Gastrocnemius medialis (tissue), 4 donors: ENCODE measurements around the gene PTPRE. TPM values are rescaled to one million over a fixed set of nuclear protein-coding genes. Genes with fewer than 3 reads are reported as not detected.
A peak's percentile ranks its signal among the peaks of the same experiment; 100 is the strongest.

Source experiments
- ATAC-seq, 2 donors: fragments of 150-250 bp; one replicate each; pipeline ENCODE4 v1.9.1; 2016
- DNase-seq, 2 donors: peaks; one replicate each; pipeline ENCODE4 v3.0.0-alpha.2; 2019
- H3K27ac ChIP-seq, 4 donors: fragments of 200-600 bp; sonication (generic); 1 replicate in 1 of 4; 2 replicates in 3 of 4; pipeline ENCODE4 v1.5.1; 2016 to 2018; ENCODE audit warnings: mild to moderate bottlenecking in 2 of 4, moderate library complexity in 1 of 4
- H3K27me3 ChIP-seq, 3 donors: fragments of 200-600 bp; sonication (generic) in 2 of 3; 1 replicate in 1 of 3; 2 replicates in 2 of 3; pipeline versions ENCODE4 v1.5.1 to v1.6.0; 2016 to 2019; ENCODE audit warnings: mild to moderate bottlenecking in 1 of 3, moderate library complexity in 1 of 3
- H3K36me3 ChIP-seq, 2 donors: fragments of 200-600 bp; sonication (generic) in 1 of 2; one replicate each; pipeline ENCODE4 v1.5.1; 2017 to 2018
- H3K4me1 ChIP-seq, 2 donors: fragments of 200-600 bp; sonication (generic) in 1 of 2; one replicate each; pipeline ENCODE4 v1.5.1; 2016 to 2017; ENCODE audit warnings: mild to moderate bottlenecking in 2 of 2
- H3K4me3 ChIP-seq, 4 donors: fragments of 200-600 bp; sonication (generic) in 3 of 4; 1 replicate in 1 of 4; 2 replicates in 3 of 4; pipeline ENCODE4 v1.5.1; 2016 to 2019; ENCODE audit warnings: mild to moderate bottlenecking in 2 of 4
- H3K9me3 ChIP-seq, 3 donors: fragments of 200-600 bp; sonication (generic) in 2 of 3; 1 replicate in 1 of 3; 2 replicates in 2 of 3; pipeline ENCODE4 v1.5.1; 2016 to 2019
- CTCF ChIP-seq, 5 experiments: fragments of 450-650 bp in 3 of 5; fragments of 200-600 bp in 2 of 5; sonication (generic) in 2 of 5; IDR thresholded peaks in 4 of 5; conservative IDR thresholded peaks in 1 of 5; 1 replicate in 4 of 5; 2 replicates in 1 of 5; pipeline ENCODE4 v1.5.1; 2016 to 2019; ENCODE audit warnings: antibody characterized with exemption in 5 of 5, mild to moderate bottlenecking in 3 of 5, moderate library complexity in 3 of 5
- POLR2A ChIP-seq, 2 donors: fragments of 450-650 bp; IDR thresholded peaks; one replicate each; pipeline ENCODE4 v1.6.1; 2017; ENCODE audit warnings: antibody characterized with exemption in 2 of 2, mild to moderate bottlenecking in 2 of 2, moderate library complexity in 2 of 2
- in situ Hi-C, 4 donors: fragments of 200-750 bp; cut with MboI; loops; one replicate each; pipeline versions ENCODE4 v1.15.0 to v1.8.0; 2017; ENCODE audit warnings: low sequenced_read_pairs in 4 of 4
- intact Hi-C: fragments of 100-400 bp; cut with DNase I; formaldehyde crosslinking; loops from one replicate; pipeline ENCODE4 v1.15.1; 2023; ENCODE audit warnings: low total_unique reads
- total RNA-seq, 4 donors: library from RNA; depleted of rRNA; stranded (reverse); fragments of >200 nt; gene quantifications; one replicate each; pipeline versions ENCODE4 v1.1.0 to v1.2.3, GENCODE V29; 2016

PTPRE gene
- total RNA-seq, 4 donors from 2014 or later = 0.97 to 2.2 (median 1.6) TPM

GRCh38 chr10:127944256-127944655 is 37.4 kb downstream of the PTPRE start:
- no peaks in the 10 kb centered on the region for H3K9me3 ChIP-seq
- no peak overlapping the region for H3K27ac ChIP-seq
- no peaks in the 10 kb centered on the region for H3K36me3 ChIP-seq
- no peaks in the 10 kb centered on the region for H3K27me3 ChIP-seq
- no peak for ATAC-seq
- no peak overlapping the region for H3K4me3 ChIP-seq
- intact Hi-C loops = no loop called here
- in situ Hi-C loops = no loop called here
- no peaks in the 10 kb centered on the region for H3K4me1 ChIP-seq
- TF ChIP-seq POLR2A (IDR thresholded peaks at IDR 0.05) (no peak), CTCF (IDR thresholded peaks at IDR 0.05 in 4 of 5, conservative IDR thresholded peaks at IDR 0.05 in 1 of 5) (no peak)
- DNase-seq = no peak

GRCh38 chr10:127945341-127945758 is 38.4 kb downstream of the PTPRE start:
- H3K27ac ChIP-seq = no peak overlapping the region
- no peaks in the 10 kb centered on the region for H3K4me1 ChIP-seq
- DNase-seq = no peak

GRCh38 chr10:127945948-127946711 is 39.2 kb downstream of the PTPRE start:
- no peaks in the 10 kb centered on the region for H3K36me3 ChIP-seq
- H3K27me3 ChIP-seq = no peaks in the 10 kb centered on the region
- ATAC-seq = no peak
- DNase-seq = no peak
- H3K27ac ChIP-seq = no peak overlapping the region
- in situ Hi-C loops (no loop called here), intact Hi-C loops (no loop called here)
- H3K4me3 ChIP-seq = no peak overlapping the region
- no peak for TF ChIP-seq POLR2A (IDR thresholded peaks at IDR 0.05)
- no peak for TF ChIP-seq CTCF (IDR thresholded peaks at IDR 0.05 in 4 of 5, conservative IDR thresholded peaks at IDR 0.05 in 1 of 5)
- H3K4me1 ChIP-seq = no peaks in the 10 kb centered on the region
- H3K9me3 ChIP-seq = no peaks in the 10 kb centered on the region

More at GRCh38 chr10:127945341-127945758, 38.4 kb downstream of the PTPRE start:
- Histone ChIP-seq H3K9me3 (no peaks in the 10 kb centered on the region), H3K27me3 (no peaks in the 10 kb centered on the region), H3K4me3 (no peak overlapping the region), H3K36me3 (no peaks in the 10 kb centered on the region)
- peak; percentile 58 to 59 for ATAC-seq
- in situ Hi-C loops (no loop called here), intact Hi-C loops (no loop called here)
- no peak for TF ChIP-seq CTCF (IDR thresholded peaks at IDR 0.05 in 4 of 5, conservative IDR thresholded peaks at IDR 0.05 in 1 of 5)
- TF ChIP-seq POLR2A (IDR thresholded peaks at IDR 0.05) = no peak

- TF ChIP-seq CTCF (IDR thresholded peaks at IDR 0.05 in 4 of 5, conservative IDR thresholded peaks at IDR 0.05 in 1 of 5) (no peak), POLR2A (IDR thresholded peaks at IDR 0.05) (no peak)
- Histone ChIP-seq H3K27ac (no peak overlapping the region), H3K4me3 (no peak overlapping the region), H3K4me1 (no peaks in the 10 kb centered on the region), H3K9me3 (no peaks in the 10 kb centered on the region), H3K36me3 (no peaks in the 10 kb centered on the region), H3K27me3 (no peaks in the 10 kb centered on the region)
- intact Hi-C loops (no loop called here), in situ Hi-C loops (no loop called here)
- DNase-seq (no peak), ATAC-seq (no peak)
These were observed 40.3 kb downstream of the PTPRE start for GRCh38 chr10:127947211-127947610.
